H4 (cell line): ENCODE results near the gene PLCB1. TPM values are rescaled to one million over a fixed set of nuclear protein-coding genes. Genes with fewer than 3 reads are reported as not detected.

ENCODE experiments used
- DNase-seq: peaks from one replicate; pipeline ENCODE4 v3.0.0-alpha.2; 2015; ENCODE audit warnings: low spot score
- total RNA-seq: library from RNA; depleted of rRNA; stranded (reverse); fragments of >200 nt; shearing (Covaris generic); gene quantifications from 2 replicates; pipeline ENCODE4 v1.2.3, GENCODE V29; 2014

The PLCB1 gene
- total RNA-seq, 1 experiment from 2014 or later, result 9.0 TPM

- no peak for DNase-seq
Measured at GRCh38 chr20:8438748-8439147, 306.7 kb downstream of the PLCB1 start.

DNA sequence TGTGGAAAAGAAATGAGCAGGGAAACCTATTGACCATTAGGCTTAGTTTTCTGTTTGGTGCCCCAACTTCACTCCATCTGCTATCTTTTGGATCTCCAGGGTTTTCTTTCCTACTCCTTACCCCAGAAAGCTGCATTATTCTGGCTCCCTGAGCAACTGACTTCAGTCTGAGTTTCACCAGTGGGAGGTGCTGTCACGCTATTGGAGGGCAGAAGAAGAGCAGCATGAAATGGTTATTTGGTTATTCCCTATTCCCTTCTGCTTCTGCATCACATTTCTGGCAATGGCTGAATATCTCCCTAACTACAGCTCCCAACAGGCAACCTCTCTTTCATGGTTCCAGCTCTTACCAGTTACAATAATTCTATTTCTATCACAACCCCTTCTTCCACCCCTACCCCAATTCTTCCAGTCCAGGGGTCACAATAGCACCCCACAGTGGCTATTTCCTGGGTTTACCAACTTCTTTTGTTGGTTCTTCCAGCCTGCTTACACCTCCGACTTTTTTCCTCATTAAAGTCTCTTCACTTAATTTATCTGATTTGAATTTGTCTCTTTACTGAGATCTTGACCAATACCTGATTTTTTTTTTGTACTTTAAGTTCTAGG is 311.5 kb downstream of the PLCB1 start:
- no peak for DNase-seq

DNA sequence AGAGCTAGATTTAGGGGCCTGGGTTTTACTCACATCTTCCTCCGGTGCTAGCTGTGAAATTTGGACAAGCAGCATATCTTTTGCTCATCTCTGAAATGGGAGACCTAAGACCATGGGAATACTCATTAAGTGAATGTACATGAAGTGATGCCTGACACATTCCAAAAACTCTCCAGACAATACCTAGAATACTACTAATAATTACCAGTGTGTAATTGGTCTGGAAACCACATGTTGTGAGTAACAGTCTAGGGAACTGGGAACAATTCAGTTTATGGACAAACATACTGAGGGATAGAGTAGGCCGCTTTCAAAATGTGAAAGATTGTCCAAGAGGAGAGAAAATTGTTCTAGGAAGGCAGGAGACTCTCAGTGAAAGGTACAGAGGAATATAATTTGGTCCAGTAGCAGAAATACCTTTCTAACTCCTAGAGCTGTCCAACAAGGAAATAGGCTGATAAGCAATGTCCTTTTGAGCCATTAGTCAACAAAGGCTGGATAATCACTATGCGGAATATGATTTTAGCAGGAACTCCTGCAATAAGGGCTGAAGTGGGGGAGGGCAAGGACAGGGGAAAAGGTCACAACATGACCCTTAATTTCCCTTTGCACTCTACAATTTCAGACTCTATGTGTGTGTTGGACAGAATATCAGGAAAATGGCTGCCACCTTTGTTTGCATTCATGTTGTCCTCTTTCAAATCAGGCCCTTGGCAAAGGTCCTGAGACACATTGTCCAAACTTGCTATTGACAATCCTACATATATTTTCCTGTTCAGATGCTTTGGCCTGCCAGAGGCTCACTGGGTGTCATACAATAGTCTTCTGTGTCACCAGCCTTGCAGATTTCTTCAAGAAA is 315.4 kb downstream of the PLCB1 start:
- no peak for DNase-seq

DNA sequence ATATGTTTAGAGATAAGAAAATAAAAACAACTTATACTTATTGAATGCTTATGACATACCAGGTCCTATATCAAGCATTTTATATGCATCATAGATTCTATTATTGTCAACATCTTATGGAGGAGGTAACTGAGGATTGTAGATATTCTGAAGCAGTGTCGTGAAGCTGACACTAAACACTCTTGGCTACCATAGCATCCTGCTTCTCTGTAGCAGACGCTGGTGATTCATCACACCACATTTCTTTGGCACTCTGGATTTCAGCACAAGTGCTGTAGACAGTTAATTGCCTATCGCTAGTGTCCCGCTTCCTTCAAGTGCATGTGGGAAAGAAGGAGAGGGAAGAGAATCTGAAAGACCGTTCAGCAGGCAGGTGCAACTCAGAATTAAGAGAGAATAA is 317.1 kb downstream of the PLCB1 start:
- no peak for DNase-seq

GRCh38 chr20:8454137-8454712 is 322.2 kb downstream of the PLCB1 start:
- peak; percentile 74 for DNase-seq

- no peak for DNase-seq
Measured at GRCh38 chr20:8456765-8457164, 324.7 kb downstream of the PLCB1 start.

- DNase-seq, result no peak
Measured at GRCh38 chr20:8457978-8458377, 325.9 kb downstream of the PLCB1 start.

DNA sequence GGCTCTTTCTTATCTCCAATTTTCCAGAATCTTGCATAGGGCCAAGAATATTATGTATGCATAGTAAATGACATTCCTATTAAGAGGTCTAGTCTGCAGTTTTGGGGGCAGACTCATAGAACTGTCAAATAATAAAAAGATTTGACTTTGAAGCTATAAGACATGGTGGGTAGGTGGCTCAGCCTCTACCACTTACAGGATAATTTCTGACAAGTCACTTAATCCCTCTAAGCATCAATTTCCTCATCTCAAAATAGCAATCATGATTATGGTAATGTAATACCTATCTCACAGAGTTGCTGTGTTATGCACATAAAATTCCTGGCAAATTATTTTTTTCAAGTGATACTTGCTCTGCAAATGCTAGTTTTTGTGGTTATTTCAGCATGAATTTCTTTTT is 329.1 kb downstream of the PLCB1 start:
- no peak for DNase-seq

DNA sequence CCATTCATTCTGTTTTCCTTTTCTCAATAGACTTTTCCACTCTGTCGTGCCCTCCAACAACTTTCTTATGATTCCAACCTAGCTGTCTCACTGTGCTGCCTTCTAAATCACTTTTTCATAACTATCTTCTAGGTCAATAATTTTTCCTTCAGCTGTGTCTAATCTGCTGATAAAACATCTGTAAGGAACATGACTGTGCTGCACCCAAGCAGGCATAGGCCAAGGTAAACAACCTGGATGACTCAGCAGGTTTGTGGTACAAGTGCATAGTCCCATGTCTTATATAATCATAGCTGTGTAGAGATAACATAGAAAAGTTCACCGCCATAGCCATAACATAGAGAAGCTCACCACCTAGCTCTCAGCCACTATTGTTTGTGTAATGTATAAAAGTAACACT is 332.3 kb downstream of the PLCB1 start:
- DNase-seq, result peak; percentile 51

GRCh38 chr20:8466781-8467180 is 334.7 kb downstream of the PLCB1 start:
- peak; percentile 4 for DNase-seq

GRCh38 chr20:8470156-8470555 is 338.1 kb downstream of the PLCB1 start:
- no peak for DNase-seq

DNA sequence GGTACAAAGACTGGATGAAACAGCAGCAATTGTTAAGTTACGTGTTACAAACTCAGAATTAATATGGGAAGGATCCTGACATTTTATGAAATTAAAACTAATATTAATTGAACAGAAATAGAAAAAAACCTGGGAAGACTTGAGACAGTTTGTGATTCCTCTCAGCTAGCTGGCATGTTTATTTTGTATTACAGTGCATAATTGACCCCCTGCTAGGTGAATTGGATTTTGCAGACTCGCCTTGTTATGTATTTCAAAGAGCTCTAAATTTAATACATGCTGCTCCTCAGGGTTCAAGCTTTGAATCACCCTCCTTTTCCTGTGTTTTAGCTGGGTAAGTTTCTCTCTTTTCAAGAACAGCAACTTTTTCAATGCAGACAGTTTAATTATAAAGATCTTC is 339.4 kb downstream of the PLCB1 start:
- no peak for DNase-seq

GRCh38 chr20:8473459-8473858 is 341.4 kb downstream of the PLCB1 start:
- no peak for DNase-seq

GRCh38 chr20:8474027-8474668 is 342.1 kb downstream of the PLCB1 start:
- DNase-seq, result no peak

DNA sequence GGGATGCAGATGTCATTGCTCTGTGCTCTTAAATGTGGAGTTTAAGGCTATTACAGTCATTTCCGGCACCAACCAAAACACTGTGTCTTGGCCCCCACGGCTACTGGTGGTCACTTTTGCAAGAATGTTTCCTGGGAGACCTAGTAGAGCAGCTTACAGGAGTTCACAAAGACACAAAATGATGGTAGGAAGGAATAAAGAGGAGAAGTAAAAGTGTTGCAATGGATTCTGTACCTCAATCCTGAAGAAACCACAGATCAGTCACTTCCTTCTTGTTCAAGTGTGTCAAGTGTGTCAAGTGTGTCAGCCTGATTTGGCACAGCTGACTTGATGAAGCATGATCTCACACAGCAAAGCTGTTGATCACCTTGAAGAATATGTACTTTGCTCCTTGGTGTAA is 344.0 kb downstream of the PLCB1 start:
- DNase-seq, result no peak

GRCh38 chr20:8480597-8480996 is 348.5 kb downstream of the PLCB1 start:
- DNase-seq, result no peak

DNA sequence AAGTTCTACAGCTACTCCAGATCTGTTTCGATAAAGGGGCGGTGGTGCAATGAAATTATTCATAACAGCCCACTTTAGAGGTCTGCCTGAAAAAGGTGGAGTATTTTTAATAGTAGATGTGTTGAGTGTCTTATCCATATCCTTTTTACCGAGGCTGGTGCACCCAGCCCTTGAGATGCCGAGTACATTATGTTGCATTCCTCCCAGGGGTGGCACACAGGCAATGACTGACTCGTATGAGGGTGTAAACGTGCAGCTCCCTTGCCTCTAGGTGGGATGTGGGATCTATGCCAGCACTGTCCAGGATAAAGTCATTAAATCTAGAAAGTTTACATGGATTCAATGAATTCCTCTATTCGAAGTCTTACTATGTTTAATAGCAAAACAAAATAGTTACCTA is 355.6 kb downstream of the PLCB1 start:
- DNase-seq, result no peak

GRCh38 chr20:8489094-8489883 is 357.2 kb downstream of the PLCB1 start:
- no peak for DNase-seq

GRCh38 chr20:8490076-8490830 is 358.2 kb downstream of the PLCB1 start:
- no peak for DNase-seq

- no peak for DNase-seq
Measured at GRCh38 chr20:8492173-8492572, 360.1 kb downstream of the PLCB1 start.

GRCh38 chr20:8498571-8498970 is 366.5 kb downstream of the PLCB1 start:
- DNase-seq, result no peak
